Measurements from ENCODE around the gene ASB13.
"Not testable (repeated sequence)": the region's sequence is repeated elsewhere in the genome, so short reads cannot be mapped to it uniquely, and the experiment has no call there.

The ASB13 gene

GRCh38 chr10:5623081-5623748, 43.2 kb downstream of the ASB13 start:
- peak; percentile 91 for DNase-seq

DNA sequence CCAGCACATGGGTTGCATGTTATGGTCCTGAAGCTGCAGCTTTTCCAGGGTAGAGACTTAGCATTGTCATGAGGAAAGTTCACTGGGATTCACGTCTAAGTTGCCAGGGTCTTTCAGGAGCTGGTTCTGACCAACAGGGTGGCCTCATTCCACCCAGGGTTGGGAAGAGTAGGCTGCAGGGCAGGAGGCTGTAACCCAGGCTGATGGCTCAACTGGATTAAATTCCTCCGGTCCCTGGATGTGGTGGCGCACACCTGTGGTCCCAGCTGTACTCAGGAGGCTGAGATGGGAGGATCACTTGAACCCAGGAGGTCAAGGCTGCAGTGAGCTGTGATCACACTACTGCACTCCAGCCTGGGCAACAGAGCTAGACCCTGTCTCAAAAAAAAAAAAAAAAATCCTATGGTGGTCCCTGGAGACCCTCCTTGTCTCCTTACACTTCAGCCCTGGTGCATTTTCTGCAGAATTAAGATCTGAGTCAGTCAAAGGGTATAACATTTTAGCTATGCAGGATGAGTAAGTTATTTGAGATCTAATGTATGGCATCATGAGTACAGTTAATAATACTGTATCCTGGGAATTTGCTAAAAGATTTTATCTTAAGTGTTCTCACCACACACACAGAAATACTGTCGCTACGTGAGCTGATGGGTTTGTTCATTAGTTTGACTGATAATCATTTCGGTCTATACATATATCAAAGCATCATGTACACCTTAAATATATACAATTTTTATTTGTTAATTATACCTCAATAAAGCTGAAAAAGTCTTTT, 44.0 kb downstream of the ASB13 start:
- DNase-seq: no peak

DNA sequence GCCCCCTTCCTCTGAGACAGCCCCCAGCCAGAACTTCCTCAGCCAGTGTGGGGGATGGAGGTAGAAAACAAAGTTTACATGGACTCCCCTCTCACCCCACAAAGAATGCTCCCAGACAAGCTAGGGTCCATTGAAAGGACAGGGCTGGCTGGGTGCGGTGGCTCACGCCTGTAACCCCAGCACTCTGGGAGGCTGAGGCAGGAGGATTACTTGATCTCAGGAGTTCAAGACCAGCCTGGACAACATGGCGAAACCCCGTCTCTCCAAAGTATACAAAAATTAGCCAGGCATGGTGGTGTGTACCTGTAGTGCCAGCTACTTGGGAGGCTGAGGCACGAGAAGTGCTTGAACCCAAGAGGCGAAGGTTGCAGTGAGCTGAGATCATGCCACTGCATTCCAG, 45.0 kb downstream of the ASB13 start:
- not testable (repeated sequence) for DNase-seq

GRCh38 chr10:5620966-5621365, 45.4 kb downstream of the ASB13 start:
- no peak for DNase-seq

- no peak for DNase-seq
These were observed 46.1 kb downstream of the ASB13 start for GRCh38 chr10:5620223-5620721.

DNA sequence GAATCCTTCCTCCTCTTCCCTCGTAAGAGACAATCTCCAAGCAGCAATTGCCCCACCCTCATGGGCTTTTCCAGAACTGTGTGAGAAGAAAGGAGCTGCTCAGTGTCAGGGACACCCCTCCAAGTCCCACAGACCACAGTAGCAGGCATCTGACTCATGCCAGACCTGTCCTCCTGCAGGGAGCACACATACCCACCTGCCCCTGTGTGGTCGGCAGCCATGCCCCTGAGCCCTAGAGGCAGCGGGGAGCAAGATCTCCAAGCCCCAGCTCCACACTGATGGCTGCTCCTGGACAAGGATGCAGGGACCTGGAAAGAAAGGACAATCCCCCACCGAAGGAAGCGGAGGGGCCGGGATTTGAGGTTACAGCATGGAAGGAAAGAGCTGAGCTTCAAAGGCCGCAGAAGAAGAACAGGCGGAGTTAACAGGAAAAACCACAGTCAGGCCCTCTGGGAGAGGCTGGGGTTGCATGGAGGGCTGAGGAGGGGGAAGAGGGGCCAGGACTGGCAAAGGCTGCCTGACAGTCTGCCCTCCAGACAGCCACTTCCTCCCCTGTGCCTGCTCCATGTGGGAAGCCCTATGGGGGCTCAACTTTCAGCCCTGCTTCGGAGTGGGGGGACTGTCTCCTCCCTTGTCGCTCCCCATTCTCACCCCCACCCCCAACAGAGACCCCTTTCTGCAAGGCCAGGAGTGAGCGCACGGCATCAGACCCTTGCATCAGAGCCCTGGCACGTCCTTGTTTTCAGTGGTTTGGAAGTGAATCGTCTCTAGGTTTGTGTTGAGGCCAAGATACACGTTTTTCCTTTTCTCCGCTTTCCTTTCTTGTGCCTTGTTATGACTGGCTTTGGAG, 46.8 kb downstream of the ASB13 start:
- DNase-seq: no peak

DNA sequence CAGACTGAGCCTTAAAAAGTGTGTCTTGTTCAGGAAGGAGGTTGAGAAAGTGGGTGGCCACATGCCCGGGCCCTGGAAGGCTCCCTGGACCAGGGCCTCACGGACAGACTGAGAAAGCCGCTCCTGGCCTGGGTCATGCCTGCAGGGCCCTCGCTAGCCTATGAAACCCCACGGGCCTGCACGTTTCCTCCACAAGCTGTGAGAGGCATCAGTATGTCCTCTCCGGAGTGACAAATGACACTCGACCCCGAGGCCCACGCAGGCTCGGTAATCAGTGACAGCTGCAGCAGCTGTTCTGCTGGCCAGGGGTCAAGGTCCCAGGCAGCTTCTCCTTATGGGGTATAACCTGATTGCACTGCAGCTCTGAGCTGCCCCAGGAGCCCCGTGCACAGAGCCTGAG, 47.6 kb downstream of the ASB13 start:
- no peak for DNase-seq

DNA sequence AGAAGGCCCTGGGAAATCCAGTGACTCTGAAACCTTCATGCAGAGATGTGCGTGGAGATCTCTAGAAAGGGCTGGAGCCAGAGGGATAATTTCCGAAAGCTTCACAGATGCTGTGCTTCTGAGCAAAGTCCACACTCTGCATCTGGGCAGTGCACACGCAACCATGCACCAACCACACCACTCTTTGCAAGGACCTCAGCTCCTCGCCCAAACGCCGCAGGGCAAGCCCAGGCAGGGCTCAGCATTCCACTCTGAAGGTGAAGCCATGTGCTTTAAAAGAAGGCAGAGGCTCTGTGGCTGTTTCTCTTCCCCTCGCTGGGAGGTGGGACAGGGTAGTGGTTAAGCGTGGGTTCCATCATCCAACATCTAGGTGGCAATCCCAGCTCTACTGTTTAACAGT, 48.4 kb downstream of the ASB13 start:
- no peak for DNase-seq

GRCh38 chr10:5617521-5617920, 48.9 kb downstream of the ASB13 start:
- no peak for DNase-seq

DNA sequence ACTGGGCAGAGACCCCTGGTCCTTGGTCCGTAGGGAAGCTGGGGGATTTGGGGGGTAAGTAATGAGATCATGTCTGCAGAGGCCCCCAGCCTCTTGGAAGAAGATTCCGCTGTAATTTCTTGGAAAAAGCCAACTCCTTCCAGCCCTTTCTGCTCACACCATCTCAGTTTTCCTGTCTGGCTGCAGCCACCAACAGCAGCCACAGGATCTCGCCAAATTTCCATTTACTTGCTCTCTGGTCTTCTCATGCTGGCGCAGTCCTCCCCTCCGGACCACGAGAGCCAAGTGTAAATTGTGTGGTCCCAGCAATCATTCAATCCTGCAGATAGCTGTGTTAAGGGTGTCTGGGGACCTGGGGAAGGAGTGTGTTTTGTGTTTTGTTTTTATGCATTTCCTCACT, 49.6 kb downstream of the ASB13 start:
- DNase-seq: no peak

- no peak for DNase-seq
These were observed 50.3 kb downstream of the ASB13 start for GRCh38 chr10:5616046-5616445.

GRCh38 chr10:5615316-5615715, 51.1 kb downstream of the ASB13 start:
- DNase-seq: no peak

GRCh38 chr10:5614155-5614721, 52.2 kb downstream of the ASB13 start:
- no peak for DNase-seq

DNA sequence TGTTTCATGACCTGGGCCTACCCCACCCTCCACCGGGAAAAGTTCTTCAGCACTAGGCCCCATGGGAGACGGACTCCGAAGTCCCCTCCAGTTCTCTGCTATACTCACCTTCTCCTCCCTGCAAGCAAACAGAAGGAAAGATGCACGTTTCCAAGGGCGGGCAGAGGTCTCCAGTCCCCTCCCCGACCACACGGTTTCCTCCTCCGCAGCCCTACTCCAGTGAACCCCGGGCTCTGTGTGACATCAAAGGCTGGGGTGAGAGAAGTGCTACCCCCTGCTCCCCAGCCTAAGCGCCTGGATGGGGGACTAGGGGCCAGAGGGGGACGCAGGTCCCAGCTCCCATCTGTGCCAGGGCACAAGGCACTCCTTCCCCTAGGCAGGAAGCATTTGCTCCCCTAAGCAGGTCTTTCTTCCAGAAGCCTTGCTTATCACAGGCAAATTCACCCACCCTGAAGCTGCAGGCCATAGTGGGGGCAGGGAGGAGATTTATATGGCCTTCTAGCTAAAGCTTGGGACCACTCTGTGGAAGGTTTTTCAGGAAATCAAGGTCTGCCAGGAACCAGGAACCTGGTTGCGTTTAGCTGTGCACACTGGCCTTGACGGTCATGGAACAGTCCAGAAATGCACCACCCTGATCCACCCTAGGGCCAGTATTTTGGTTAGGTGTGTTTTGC, 52.8 kb downstream of the ASB13 start:
- DNase-seq: no peak

DNA sequence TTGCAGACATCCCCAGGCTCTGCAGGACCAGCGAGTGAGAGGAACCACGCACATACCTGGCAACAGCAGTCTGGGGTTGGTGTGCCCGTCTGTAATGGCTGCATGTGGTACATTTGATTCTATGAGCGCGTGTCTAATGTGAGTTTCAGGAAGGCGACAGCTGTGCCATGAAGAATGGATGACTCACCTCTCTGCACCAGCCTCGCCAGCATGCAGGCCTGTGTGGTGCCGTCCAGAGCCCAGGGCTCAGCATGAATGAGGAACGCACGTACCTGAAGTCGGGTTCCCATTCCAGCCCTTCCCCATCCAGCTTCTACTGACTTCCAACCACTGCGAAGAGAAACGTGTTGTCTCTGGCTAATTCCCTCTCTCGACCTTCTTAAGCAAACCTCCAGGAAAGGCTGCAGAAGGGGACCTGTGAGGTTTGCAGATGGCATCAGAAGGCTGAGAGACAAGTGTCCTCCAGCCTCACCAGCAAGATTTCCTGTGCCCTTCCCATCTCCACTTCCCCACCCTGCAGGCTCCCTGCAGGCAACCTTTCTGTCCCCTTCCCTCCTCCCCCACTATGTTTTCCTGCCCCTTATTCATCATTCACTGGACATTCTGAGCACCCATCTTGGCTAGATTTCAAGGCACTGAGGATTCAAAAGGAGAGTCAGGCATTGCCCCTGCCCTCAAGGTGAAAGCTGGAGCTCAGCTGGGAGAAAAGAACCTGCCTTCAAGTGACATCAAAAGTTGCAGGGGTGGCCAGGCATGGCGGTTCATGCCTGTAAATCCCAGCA, 54.3 kb downstream of the ASB13 start:
- DNase-seq: no peak

DNA sequence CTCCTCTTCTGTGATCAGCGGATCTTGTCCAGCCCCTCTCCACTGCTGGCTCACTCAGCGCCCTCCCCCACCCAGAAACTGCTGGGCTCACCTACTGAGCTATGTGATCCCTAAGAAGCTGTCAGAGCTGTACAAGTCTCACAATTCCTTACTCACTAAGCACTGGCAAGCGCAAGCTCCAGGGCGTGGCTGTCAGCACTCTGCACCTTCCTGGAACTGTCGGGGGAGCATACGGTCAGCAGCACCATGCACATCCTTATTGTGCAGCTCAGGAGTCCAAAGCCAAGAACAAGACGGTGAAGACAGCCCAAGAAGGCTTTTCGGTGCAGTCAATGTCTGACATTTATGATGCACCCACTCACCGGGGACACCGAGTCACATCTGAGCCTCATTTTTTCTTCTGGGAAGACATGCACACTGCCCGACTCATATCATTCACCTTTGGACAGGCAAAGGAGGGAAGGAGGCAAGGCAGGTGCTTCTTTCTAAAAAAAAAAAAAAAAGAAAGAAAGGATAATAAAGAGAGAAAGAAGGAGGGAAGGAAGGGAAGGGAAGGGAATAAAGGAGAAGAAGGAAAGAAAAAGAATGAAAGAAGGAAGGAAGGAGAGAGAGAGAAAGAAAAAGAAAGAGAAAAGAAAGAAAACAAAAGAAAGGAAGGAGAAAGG, 56.3 kb downstream of the ASB13 start:
- DNase-seq: no peak

- no peak for DNase-seq
These were observed 57.7 kb downstream of the ASB13 start for GRCh38 chr10:5608608-5609220.

GRCh38 chr10:5607594-5607993, 58.8 kb downstream of the ASB13 start:
- DNase-seq: no peak

- DNase-seq: no peak
These were observed 59.5 kb downstream of the ASB13 start for GRCh38 chr10:5606864-5607263.

GRCh38 chr10:5606321-5606720, 60.1 kb downstream of the ASB13 start:
- DNase-seq: no peak

DNA sequence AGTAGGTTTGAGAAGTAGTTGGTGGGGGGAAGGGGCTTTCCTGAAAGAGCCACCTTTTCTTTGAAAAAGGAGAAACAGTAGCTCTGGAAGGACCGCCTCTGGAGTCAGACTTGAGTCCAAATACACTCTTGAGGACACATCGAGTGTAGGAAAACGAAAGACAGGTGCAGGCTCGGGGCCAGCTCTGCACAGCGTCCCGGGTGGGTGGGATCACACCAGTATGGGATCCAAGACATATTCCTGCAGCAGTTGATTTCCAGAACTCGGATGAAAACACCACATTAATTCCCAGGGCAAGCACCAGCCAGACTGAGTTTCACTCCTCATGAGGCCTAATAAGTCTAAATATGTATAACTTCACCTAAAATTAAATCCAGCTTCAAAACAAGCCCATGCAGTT, 61.4 kb downstream of the ASB13 start:
- no peak for DNase-seq
